ENCODE results near the gene SLX4IP.

SLX4IP gene

GRCh38 chr20:10672624-10673127 lies 237.6 kb downstream of the SLX4IP start:
- Histone ChIP-seq H3K4me3 (ENCODE audit: low read depth, low read length) (peak overlapping the region; percentile 66), H3K27me3 (ENCODE audit: control insufficient read depth, insufficient read depth, low read length) (no peaks in the 10 kb centered on the region), H2AFZ (peak overlapping the region; percentile 100), H3K9ac (peak overlapping the region; percentile 67), H3K4me1 (peaks cover 16% of the 10 kb centered on the region), H3K27ac (peak overlapping the region; percentile 99), H3K4me2 (ENCODE audit: low read length) (peak overlapping the region; percentile 68), H3K79me2 (peaks cover 7% of the 10 kb centered on the region), H3K9me3 (ENCODE audit: control insufficient read depth, low read length) (no peaks in the 10 kb centered on the region), H3K36me3 (ENCODE audit: control insufficient read depth, insufficient read depth, low read length) (no peaks in the 10 kb centered on the region)
- no peak for TF ChIP-seq CTCF (IDR thresholded peaks at IDR 0.05)

GRCh38 chr20:10673176-10673841 lies 238.2 kb downstream of the SLX4IP start:
- peak overlapping the region; percentile 99 for H3K27ac ChIP-seq
- H3K4me1 ChIP-seq: peaks cover 14% of the 10 kb centered on the region
- H3K4me3 ChIP-seq (ENCODE audit: low read depth, low read length): peak overlapping the region; percentile 66
- peak overlapping the region; percentile 68 for H3K4me2 ChIP-seq (ENCODE audit: low read length)
- no peaks in the 10 kb centered on the region for H3K36me3 ChIP-seq (ENCODE audit: control insufficient read depth, insufficient read depth, low read length)
- no peaks in the 10 kb centered on the region for H3K9me3 ChIP-seq (ENCODE audit: control insufficient read depth, low read length)
- no peaks in the 10 kb centered on the region for H3K27me3 ChIP-seq (ENCODE audit: control insufficient read depth, insufficient read depth, low read length)
- TF ChIP-seq CTCF (IDR thresholded peaks at IDR 0.05): no peak
- H3K79me2 ChIP-seq: peaks cover 5% of the 10 kb centered on the region
- peak overlapping the region; percentile 92 for H3K9ac ChIP-seq
- peak overlapping the region; percentile 100 for H2AFZ ChIP-seq

GRCh38 chr20:10673842-10674683 lies 239.0 kb downstream of the SLX4IP start, which contains the start of gene JAG1:
JAG1 (minus strand) TSS chr20:10673999; CDS start chr20:10673530, 469 bp downstream.
- H3K36me3 ChIP-seq (ENCODE audit: control insufficient read depth, insufficient read depth, low read length): no peaks in the 10 kb centered on the region
- no peaks in the 10 kb centered on the region for H3K27me3 ChIP-seq (ENCODE audit: control insufficient read depth, insufficient read depth, low read length)
- TF ChIP-seq CTCF (IDR thresholded peaks at IDR 0.05): no peak
- peak within 1 kb of the TSS; percentile 68 for H3K4me2 ChIP-seq (ENCODE audit: low read length)
- H3K9me3 ChIP-seq (ENCODE audit: control insufficient read depth, low read length): no peaks in the 10 kb centered on the region
- peaks cover 14% of the 10 kb centered on the region for H3K4me1 ChIP-seq
- peaks cover 5% of the 10 kb centered on the region for H3K79me2 ChIP-seq
- H2AFZ ChIP-seq: peak within 1 kb of the TSS; percentile 100
- peak within 1 kb of the TSS; percentile 99 for H3K27ac ChIP-seq
- peak within 1 kb of the TSS; percentile 92 for H3K9ac ChIP-seq
- H3K4me3 ChIP-seq (ENCODE audit: low read depth, low read length): peak within 1 kb of the TSS; percentile 66

- H3K79me2 ChIP-seq: peaks cover 5% of the 10 kb centered on the region
- H3K4me1 ChIP-seq: peaks cover 10% of the 10 kb centered on the region
- peak; percentile 94 for TF ChIP-seq CTCF (IDR thresholded peaks at IDR 0.05)
- no peaks in the 10 kb centered on the region for H3K27me3 ChIP-seq (ENCODE audit: control insufficient read depth, insufficient read depth, low read length)
- peak overlapping the region; percentile 68 for H3K4me2 ChIP-seq (ENCODE audit: low read length)
- H3K36me3 ChIP-seq (ENCODE audit: control insufficient read depth, insufficient read depth, low read length): no peaks in the 10 kb centered on the region
- no peaks in the 10 kb centered on the region for H3K9me3 ChIP-seq (ENCODE audit: control insufficient read depth, low read length)
- peak overlapping the region; percentile 92 for H3K9ac ChIP-seq
- H2AFZ ChIP-seq: peak overlapping the region; percentile 100
- peak overlapping the region; percentile 99 for H3K27ac ChIP-seq
- peak overlapping the region; percentile 66 for H3K4me3 ChIP-seq (ENCODE audit: low read depth, low read length)
These were observed 239.8 kb downstream of the SLX4IP start for GRCh38 chr20:10674684-10675449.
